Right hindlimb (tissue), 1 donor: ENCODE measurements around the gene UBXN4.
"Not testable (repeated sequence)": the region's sequence is repeated elsewhere in the genome, so short reads cannot be mapped to it uniquely, and the experiment has no call there.

Source experiments
- DNase-seq: peaks from one replicate; pipeline ENCODE4 v3.0.0-alpha.2; 2018

UBXN4 gene

DNA sequence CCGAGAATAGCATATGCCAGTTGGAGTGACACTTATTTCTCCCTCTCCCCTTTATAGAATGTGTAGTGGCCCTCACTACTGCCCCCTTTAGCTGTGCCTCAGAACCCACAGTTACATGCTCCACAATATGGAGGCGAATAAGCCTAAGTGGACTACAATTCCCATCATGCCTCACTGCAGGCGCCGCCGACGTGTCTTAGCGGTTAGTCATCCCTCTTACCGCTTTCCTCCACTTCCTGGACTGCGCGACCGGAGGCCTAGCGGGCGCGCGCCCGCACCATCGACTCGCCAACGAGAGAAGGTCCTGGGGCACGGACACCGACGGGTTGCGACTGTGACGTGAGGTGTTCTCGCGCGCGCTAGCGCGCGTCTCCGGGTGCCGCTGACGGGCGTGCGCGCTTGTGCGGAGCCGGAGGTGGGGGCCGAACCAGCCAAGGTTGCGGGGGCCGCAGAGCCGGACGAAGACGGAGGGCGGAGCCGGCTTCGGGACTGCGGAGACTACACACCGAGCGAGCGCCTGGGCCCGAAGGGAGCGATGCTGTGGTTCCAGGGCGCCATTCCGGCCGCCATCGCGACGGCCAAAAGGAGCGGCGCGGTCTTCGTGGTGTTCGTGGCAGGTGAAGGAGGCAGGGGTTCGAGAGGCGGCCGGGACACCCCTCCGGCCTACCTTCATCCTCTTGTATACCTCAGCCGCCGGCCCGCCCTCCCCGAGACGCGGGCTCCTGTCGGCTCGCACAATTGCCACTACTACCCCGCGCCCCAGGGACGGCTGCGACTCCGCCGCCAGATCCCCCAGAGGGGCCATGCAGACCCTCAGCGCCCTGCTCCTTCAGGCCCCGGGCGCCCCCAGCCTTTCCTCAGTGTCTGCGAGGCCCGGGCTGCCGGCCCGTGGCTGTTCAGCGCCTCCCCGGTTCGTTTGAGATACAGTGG, at the start of gene UBXN4:
TSS of gene UBXN4 (plus strand) at position 461 of the 930 bp plus-strand sequence. CDS start at position 536, 75 bp downstream.
- peak; percentile 98 for DNase-seq

DNA sequence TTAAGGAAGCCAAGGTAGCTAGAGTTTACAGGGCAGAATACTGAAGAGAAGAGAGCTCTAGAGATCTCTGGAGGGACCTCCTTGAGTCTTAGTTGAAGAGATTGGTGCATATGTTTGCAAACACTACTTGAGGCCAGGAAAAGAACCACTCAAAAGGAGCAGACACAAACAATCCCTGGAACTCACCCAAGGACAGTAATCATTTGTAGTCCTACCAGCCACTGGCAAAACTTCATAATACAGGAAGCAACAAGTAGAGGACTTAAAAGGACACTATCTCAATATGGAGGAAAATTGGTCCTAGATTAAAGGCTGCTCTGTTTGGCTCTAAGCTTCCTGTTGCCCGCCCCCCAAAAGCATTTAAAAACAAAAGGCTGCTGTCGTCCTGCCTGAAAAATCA, 46.9 kb upstream of the UBXN4 start:
- no peak for DNase-seq

DNA sequence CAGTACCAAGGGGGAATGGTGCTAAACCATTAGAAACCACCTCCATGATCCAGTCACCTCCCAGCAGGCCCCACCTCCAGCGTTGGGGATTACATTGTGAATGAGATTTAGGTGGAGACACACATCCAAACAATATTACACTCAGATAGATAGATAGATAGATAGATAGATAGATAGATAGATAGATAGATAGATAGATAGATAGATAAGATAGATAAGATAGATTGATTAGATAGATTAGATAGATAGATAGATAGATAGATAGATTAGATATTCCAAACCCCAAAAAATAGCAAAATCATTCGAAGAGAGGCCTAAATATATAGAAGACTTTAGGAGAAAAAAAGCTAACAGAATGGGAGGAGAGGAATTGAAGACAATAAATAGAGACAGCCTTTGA, 42.8 kb upstream of the UBXN4 start:
- no peak for DNase-seq

DNA sequence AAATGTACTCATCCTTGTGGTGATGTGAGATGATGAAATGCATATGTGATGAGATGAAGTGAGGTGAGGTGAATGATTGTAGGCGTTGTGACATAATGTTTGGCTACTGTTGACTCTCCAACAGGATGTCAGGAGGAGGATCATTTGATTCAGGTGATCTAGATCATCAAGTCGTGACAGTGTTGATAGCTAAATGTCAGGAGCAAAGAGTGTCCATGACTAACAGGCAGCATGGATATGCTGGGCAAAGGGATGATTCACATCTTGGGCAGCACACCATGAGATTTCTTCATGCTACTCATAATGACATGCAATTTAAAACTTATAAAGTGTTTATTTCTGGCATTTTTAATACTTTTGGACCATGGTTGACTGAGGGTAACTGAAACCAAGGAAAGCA, 40.2 kb upstream of the UBXN4 start:
- DNase-seq = no peak

DNA sequence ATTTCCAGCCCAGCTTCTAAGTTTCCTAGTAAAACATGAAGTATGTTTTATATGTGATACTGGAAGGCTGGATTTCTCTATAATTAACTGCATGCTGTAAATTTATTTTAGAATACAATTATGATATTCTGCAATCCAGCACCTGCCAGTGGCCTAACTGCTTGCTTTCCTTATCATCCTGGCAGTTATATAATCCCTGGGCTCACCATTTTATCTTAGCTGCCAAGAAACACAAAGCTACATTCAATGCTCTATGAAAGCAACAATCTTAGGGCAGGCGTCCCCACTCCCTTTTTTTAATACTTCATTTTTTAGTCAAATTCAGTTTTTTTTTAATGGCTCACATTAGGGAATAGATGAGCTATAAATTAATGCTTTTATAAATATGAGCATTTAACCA, 38.4 kb upstream of the UBXN4 start:
- no peak for DNase-seq

DNA sequence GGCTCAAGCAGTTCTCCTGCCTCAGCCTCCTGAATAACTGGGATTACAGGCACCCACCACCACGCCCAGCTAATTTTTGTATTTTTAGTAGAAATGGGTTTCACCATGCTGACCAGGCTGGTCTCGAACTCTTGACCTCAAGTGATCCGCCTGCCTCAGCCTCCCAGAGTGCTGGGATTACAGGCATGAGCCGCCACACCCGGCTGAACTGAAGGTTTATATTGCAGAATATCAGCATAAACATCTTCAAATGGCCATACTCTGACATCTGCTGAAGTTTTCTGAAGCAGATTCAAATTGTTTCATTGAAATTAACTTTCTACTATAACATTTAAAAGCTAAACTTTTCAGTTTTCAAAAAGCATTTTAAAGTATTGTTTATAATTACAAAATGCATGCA, 37.6 kb upstream of the UBXN4 start:
- not testable (repeated sequence) for DNase-seq

DNA sequence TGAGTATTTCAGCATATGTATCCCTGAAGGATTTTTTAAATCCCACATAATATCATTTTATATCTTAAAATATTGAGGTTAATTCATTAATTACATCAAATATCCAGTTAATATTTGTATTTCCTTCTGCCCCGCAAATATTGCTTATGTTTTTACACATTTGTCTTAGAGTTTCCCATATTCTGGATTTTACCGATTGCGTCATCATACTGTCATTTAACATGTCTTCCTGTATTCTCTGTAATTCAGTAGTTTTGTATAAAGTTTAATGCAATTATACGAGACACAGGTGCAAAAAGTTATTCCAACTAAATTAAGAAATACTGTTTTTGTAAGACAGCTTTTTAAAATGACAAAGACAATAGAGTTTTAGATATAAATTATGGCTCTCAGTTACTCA, 33.5 kb upstream of the UBXN4 start:
- DNase-seq = no peak

GRCh38 chr2:135709992-135710391, 31.7 kb upstream of the UBXN4 start:
- peak; percentile 70 for DNase-seq

DNA sequence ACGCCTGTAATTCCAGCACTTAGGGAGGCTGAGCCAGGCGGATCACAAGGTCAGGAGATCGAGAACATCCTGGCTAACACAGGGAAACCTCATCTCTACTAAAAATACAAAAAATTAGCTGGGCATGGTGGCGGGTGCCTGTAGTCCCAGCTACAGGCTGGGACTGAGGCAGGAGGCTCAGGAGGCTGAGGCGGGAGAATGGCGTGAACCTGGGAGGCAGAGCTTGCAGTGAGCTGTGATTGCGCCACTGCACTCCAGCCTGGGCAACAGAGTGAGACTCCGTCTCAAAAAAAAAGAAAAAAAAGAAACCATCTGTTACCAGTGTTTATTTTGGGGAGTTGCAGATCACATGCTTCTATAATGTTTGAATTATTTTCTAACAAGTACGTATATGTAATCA, 26.6 kb upstream of the UBXN4 start:
- DNase-seq = not testable (repeated sequence)

DNA sequence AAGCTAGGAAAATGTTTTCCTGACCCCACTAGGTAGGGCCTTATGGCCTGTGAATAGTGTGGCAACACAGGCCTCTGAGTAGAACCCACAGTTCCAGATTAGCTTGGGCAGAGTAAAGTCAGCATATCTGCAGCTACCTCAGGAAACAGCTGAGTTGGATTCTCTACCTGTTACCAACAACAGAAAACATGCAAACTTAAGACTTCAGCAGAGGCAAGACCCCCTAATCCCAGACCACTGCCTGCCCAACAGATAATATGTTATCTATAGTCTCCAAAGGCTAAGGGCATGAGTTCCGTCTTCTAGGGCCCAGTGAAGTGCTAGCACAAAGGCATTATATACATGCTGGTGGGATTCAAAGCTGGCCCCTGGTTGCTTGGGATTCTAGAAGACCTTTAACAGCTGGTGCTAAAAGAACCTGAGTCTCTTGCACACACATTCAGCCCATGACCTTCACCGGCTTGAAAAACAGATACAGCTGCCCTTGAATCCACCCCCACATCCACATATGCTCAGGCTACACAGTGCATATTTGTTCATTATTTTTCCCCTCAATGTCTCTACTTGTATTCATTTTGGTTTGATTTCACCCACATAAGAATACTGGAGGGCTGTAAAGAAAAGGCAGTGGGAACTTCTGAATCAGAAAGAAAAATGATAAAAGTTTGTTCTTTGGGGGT, 13.5 kb upstream of the UBXN4 start:
- no peak for DNase-seq

DNA sequence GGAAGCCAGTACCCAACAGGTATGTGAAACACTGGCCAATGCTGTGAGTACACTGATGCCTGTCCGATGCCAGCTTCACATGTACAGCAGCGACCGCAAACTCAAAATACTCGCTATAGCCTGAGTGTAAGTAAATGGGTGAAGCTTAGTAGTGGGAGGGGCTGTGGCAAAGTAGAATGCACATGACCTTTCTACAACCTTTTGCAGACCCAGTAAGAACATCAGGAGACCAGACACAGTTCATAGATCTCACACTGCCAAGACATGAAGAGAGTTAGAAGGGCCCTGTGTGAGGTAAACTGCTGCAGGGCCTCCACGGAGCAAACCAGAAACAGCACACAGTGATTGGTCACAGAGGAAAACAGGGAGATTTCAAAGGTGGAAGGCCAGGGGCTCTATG, 9.1 kb upstream of the UBXN4 start:
- no peak for DNase-seq

- DNase-seq = no peak
Observed at GRCh38 chr2:135733045-135733444, 8.6 kb upstream of the UBXN4 start.

DNA sequence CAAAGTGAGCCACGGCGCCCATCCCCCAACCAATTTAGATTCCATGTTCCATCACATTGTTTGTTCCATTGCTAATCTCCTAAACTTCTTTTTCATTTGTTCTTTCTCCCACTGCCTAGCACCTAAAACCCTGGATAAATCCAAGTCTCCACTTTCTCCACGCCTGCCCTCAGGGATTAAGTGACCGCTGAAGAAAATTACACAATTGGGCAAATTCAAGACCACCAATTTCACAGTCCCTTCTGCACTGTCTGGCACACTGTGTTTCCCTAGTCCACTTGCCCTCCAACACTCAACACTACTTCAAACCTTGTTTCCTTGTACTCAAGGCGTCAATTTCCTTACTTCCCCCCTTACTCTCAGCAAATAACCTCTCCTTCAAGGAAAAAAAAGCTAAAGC, 5.1 kb upstream of the UBXN4 start:
- DNase-seq = no peak

DNA sequence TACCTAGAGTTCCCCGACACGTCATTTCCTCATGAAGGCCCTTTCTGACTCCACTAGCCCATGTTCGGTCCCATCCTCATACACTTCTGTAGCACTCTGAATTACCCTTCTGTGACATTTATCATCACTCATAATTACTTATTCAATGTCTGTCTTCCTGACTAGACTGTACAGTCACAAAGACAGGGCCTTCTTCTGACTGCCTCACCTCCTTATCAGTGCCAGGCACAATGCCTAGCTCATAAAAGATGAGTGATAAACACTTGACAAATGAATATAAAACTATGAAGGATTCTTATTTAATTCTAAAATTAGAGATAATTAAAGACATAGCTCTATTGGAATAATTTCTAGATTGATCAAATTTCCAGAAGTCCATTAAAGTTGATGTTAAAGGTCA, 1.4 kb upstream of the UBXN4 start:
- no peak for DNase-seq

- no peak for DNase-seq
Observed at GRCh38 chr2:135741043-135741394, 636 bp upstream of the UBXN4 start.

DNA sequence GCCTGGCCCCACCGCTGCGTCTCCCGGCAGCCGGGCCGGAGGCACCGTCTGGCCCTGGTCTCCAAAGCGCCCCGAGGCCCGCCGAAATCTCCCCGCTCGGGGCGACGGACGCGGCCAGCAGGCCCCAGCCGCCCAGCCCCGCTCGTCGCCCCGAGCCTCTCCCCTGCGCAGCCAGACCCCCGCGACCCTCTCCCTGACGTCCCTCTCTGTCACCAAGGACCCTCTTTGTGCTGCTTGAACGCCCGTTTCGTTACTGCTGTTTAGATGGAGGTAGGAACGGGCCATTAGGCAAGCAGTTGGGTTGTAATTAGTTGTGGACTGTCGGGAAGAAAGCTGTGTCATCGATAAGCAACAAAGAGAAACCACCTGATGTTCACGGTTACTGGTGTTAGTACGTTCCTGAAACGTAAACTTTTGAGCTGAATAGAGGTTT, 686 bp downstream of the UBXN4 start:
- DNase-seq = peak; percentile 64

DNA sequence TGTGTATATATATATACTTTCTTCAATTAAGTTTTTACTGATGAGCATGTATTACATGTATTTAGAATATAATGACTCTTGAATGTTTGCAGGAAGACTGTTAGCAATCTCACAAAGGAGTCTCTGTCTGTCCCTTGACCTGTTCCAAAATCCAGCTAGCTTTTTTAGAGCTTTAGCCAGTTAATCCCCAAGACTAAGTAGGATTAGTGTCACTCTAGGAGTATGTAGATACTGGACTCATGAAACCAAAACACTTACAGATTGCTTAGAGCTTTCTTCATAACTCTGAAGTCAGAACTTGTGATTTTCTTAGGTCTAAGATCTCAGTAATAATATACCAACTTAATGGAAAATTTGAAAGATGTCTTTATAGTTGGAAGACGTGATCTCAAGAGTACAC, 2.2 kb downstream of the UBXN4 start:
- no peak for DNase-seq

DNA sequence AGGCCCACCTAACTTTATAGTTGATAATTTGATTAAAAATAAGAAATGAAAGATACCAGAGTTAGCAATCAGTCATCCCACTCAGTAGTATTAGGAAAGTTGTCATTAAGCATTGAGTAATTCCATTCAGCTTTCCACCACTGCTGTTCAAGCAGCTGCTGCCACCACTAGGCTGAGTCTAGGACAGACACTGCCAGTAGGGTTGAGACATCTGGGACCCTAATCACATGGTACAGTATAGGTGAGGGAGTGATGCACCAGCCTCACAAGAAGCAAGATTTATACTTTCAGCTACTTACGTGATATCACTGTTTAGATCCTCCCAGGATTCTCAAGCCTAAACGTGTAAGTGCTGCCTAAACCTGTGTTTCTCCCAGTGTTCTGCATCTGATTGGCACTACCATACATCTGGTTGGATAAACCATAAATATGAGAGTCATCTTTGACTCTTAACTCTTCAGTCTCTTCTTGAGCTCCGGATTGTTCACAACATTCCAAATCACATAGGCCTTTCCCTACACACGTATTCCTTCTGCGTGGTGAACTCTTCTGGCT, 3.2 kb downstream of the UBXN4 start:
- DNase-seq = no peak

GRCh38 chr2:135745545-135745944, 3.9 kb downstream of the UBXN4 start:
- DNase-seq = no peak

DNA sequence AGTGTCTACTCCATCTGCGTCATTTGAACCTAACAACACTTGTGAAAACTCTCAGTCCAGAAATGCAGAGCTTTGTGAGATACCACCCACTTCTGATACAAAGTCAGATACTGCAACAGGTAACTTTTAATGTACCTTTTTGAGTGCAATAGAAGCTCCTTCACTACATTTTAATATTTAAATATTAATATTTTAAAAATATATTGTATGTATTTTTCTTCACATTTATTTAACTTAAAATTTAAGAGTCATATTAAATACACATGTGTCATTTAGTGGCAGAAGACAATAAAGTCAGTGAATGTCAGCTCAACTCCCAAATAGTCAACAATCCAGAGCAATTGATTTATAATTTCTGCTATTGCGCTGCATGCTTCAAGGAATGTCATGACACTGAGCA, 13.9 kb downstream of the UBXN4 start:
- DNase-seq = no peak

DNA sequence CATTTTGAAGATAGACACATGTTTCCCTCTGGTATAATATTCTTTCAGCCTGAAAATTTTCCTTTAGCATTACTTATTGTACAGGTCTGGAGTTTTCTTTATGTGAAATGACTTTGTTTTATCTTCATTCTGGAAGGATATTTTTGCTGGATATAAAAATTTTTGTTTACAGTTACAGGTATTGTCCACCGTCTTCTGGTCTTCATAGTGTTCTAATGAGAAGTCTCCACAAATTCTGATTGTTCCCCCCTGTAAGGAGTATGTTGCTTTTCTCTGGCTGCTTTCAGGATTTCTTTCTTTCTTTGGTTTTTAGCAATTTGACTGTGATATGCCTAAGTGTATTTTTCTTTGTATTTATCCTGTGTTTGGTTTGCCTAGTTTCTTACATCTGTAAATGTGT, 15.0 kb downstream of the UBXN4 start:
- DNase-seq = no peak

- DNase-seq = no peak
Observed at GRCh38 chr2:135762022-135762421, 20.4 kb downstream of the UBXN4 start.

DNA sequence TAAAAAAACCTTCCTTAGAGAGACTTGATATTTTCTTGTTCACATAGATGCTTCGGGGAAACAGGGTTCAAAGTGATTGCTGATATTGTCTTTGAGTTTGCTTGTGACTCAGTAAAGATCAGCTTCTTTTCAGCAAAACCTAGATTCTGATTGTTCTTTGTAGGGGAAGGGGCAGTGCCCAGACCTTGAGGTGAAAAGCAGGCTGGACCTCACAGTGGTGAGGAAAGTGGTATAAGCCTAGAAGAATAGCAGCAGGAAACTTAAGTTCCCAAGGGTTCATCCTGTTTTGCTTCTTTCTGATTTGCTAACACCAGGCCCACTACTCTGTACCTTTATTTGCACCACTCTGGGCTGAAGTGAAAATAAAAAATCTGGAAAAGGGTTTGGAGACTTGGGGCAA, 20.9 kb downstream of the UBXN4 start:
- DNase-seq = no peak

GRCh38 chr2:135768863-135769262, 27.2 kb downstream of the UBXN4 start:
- DNase-seq = no peak
